Right lobe of liver (tissue), 4 donors: Measurements from ENCODE around the gene ADAM8.

Experiments
- POLR2A ChIP-seq: fragments of 450-650 bp; IDR thresholded peaks from one replicate; pipeline ENCODE4 v1.6.1; 2017; ENCODE audit warnings: antibody characterized with exemption, mild to moderate bottlenecking
- TF ChIP-seq, protein P1 (sequence below), 4 donors: fragments of 200-600 bp in 3 of 4; fragments of 450-650 bp in 1 of 4; IDR thresholded peaks; one replicate each; pipeline versions ENCODE4 v1.5.1 to v1.8.0; 2016 to 2022; ENCODE audit warnings: antibody characterized with exemption in 4 of 4, mild to moderate bottlenecking in 2 of 4
- donor health status: DM: no; HTN: no; CAD: no.
- donor health status: DM: no; HTN: no; CAD: no.
- donor health status: DM: no; HTN: yes; CAD: no.

DNA sequence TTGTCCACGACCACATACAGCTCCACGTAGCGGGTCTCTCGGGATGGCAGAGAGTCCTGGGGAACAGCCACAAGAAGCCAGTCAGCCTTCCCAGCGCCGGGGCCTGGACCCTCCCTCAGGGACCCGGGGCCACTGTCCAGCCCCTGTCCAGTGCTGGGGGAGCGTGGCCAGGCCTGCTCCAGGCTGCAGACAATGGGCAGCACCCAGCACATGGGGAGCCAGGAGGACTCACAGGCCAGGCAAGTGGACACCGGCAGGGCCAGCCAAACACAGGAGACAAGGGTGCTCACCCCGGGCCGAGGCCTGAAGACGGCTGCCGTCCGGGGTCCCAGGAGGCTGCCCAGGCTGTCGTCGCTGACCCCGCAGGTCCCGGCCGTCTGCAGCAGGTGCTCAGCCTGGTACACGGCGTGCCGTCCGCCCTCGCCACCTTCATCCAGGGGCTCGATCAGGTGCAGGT, 3.7 kb downstream of the ADAM8 start:
- no peak for TF ChIP-seq POLR2A
- TF ChIP-seq, protein P1, sequence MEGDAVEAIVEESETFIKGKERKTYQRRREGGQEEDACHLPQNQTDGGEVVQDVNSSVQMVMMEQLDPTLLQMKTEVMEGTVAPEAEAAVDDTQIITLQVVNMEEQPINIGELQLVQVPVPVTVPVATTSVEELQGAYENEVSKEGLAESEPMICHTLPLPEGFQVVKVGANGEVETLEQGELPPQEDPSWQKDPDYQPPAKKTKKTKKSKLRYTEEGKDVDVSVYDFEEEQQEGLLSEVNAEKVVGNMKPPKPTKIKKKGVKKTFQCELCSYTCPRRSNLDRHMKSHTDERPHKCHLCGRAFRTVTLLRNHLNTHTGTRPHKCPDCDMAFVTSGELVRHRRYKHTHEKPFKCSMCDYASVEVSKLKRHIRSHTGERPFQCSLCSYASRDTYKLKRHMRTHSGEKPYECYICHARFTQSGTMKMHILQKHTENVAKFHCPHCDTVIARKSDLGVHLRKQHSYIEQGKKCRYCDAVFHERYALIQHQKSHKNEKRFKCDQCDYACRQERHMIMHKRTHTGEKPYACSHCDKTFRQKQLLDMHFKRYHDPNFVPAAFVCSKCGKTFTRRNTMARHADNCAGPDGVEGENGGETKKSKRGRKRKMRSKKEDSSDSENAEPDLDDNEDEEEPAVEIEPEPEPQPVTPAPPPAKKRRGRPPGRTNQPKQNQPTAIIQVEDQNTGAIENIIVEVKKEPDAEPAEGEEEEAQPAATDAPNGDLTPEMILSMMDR (IDR thresholded peaks at IDR 0.05) = no peak
